Urinary bladder (tissue), 4 donors: ENCODE results near the gene COLGALT1. TPM values are rescaled to one million over a fixed set of nuclear protein-coding genes. Genes with fewer than 3 reads are reported as not detected.
"Not testable (repeated sequence)": the region's sequence is repeated elsewhere in the genome, so short reads cannot be mapped to it uniquely, and the experiment has no call there.

ENCODE experiments used
- DNase-seq: peaks from one replicate; pipeline ENCODE4 v3.0.0-alpha.2; 2015; ENCODE audit errors: extremely low spot score
- H3K27ac ChIP-seq: one replicate; pipeline ENCODE4 v1.5.1; 2013; ENCODE audit warnings: low read depth, mild to moderate bottlenecking, moderate library complexity
- H3K36me3 ChIP-seq: one replicate; pipeline ENCODE4 v1.6.1; 2013; ENCODE audit warnings: mild to moderate bottlenecking, moderate library complexity; ENCODE audit not compliant: insufficient read depth
- H3K4me1 ChIP-seq: one replicate; pipeline ENCODE4 v1.6.1; 2013; ENCODE audit warnings: mild to moderate bottlenecking, moderate library complexity; ENCODE audit not compliant: insufficient read depth
- H3K4me3 ChIP-seq: one replicate; pipeline ENCODE4 v1.5.1; 2013; ENCODE audit warnings: low read depth, low read length
- WGBS: extraction: QIAGEN DNeasy Blood & Tissue Kit; methylation state at CpG from one replicate; pipeline ENCODE4 v1.1.7; 2013; 5-methylcytosine and 5-hydroxymethylcytosine counted together
- polyA plus RNA-seq: library from polyadenylated mRNA; stranded (reverse); fragments of 200-250 nt; gene quantifications from one replicate; pipeline ENCODE4 v1.2.3, GENCODE V29; 2013
- total RNA-seq: library from RNA; depleted of rRNA; stranded (reverse); fragments of >200 nt; gene quantifications from one replicate; pipeline ENCODE4 v1.2.3, GENCODE V29; 2014
- donor health status: healthy with polysubstance abuse.
- donor health status: healthy.

The COLGALT1 gene
- total and polyA plus RNA-seq, 2 donors, result 31.7 to 68.6 TPM

GRCh38 chr19:17540174-17540573 lies 15.3 kb upstream of the COLGALT1 start:
- Histone ChIP-seq H3K36me3 (no peaks in the 10 kb centered on the region), H3K4me1 (no peaks in the 10 kb centered on the region), H3K27ac (no peak overlapping the region), H3K4me3 (no peak overlapping the region)
- DNase-seq, result no peak
- 67% methylated on average over 30 of the region's 30 CpGs for WGBS

GRCh38 chr19:17541184-17541759 lies 14.2 kb upstream of the COLGALT1 start:
- WGBS, result 85% methylated on average over 4 of the region's 4 CpGs
- DNase-seq, result no peak
- H3K27ac ChIP-seq, result no peak overlapping the region
- no peaks in the 10 kb centered on the region for H3K4me1 ChIP-seq
- no peaks in the 10 kb centered on the region for H3K36me3 ChIP-seq
- H3K4me3 ChIP-seq, result no peak overlapping the region

- no peak overlapping the region for H3K27ac ChIP-seq
Measured at GRCh38 chr19:17542042-17542441, 13.4 kb upstream of the COLGALT1 start.

GRCh38 chr19:17542793-17543582 lies 12.5 kb upstream of the COLGALT1 start:
- no peaks in the 10 kb centered on the region for H3K4me1 ChIP-seq
- WGBS, result 81% methylated on average over 14 of the region's 14 CpGs

More at GRCh38 chr19:17542042-17542441, 13.4 kb upstream of the COLGALT1 start:
- Histone ChIP-seq H3K4me1 (no peaks in the 10 kb centered on the region), H3K4me3 (no peak overlapping the region), H3K36me3 (no peaks in the 10 kb centered on the region)
- WGBS, result 72% methylated on average over 15 of the region's 15 CpGs
- no peak for DNase-seq

GRCh38 chr19:17543986-17544385 lies 11.5 kb upstream of the COLGALT1 start:
- no peak for DNase-seq
- H3K4me3 ChIP-seq, result no peak overlapping the region
- H3K4me1 ChIP-seq, result no peaks in the 10 kb centered on the region
- no peak overlapping the region for H3K27ac ChIP-seq
- WGBS, result 85% methylated on average over 4 of the region's 4 CpGs
- H3K36me3 ChIP-seq, result no peaks in the 10 kb centered on the region

More at GRCh38 chr19:17542793-17543582, 12.5 kb upstream of the COLGALT1 start:
- Histone ChIP-seq H3K36me3 (no peaks in the 10 kb centered on the region), H3K27ac (no peak overlapping the region), H3K4me3 (no peak overlapping the region)
- DNase-seq, result no peak

GRCh38 chr19:17544418-17544817 lies 11.0 kb upstream of the COLGALT1 start:
- WGBS, result 79% methylated on average over 4 of the region's 4 CpGs
- DNase-seq, result no peak
- Histone ChIP-seq H3K4me3 (no peak overlapping the region), H3K4me1 (no peaks in the 10 kb centered on the region), H3K36me3 (no peaks in the 10 kb centered on the region), H3K27ac (no peak overlapping the region)

GRCh38 chr19:17548145-17548544 lies 7.3 kb upstream of the COLGALT1 start:
- 83% methylated on average over 6 of the region's 6 CpGs for WGBS
- H3K4me1 ChIP-seq, result no peaks in the 10 kb centered on the region
- H3K36me3 ChIP-seq, result no peaks in the 10 kb centered on the region
- no peak for DNase-seq
- H3K4me3 ChIP-seq, result no peak overlapping the region
- H3K27ac ChIP-seq, result no peak overlapping the region

GRCh38 chr19:17549085-17549740 lies 6.2 kb upstream of the COLGALT1 start:
- H3K4me1 ChIP-seq, result no peaks in the 10 kb centered on the region
- 81% methylated on average over 5 of the region's 5 CpGs for WGBS

GRCh38 chr19:17550076-17550667 lies 5.3 kb upstream of the COLGALT1 start:
- Histone ChIP-seq H3K4me3 (no peak overlapping the region), H3K4me1 (no peaks in the 10 kb centered on the region), H3K36me3 (no peaks in the 10 kb centered on the region), H3K27ac (no peak overlapping the region)
- WGBS, result 93% methylated on average over 4 of the region's 4 CpGs
- DNase-seq, result no peak

More at GRCh38 chr19:17549085-17549740, 6.2 kb upstream of the COLGALT1 start:
- H3K27ac ChIP-seq, result no peak overlapping the region
- H3K4me3 ChIP-seq, result no peak overlapping the region
- no peaks in the 10 kb centered on the region for H3K36me3 ChIP-seq
- DNase-seq, result no peak

- not testable (repeated sequence) for H3K4me3 ChIP-seq, H3K4me1 ChIP-seq, H3K27ac ChIP-seq, DNase-seq, H3K36me3 ChIP-seq
- 95% methylated on average over 4 of the region's 4 CpGs for WGBS
Measured at GRCh38 chr19:17552735-17553134, 2.7 kb upstream of the COLGALT1 start.

GRCh38 chr19:17553256-17553655 lies 2.2 kb upstream of the COLGALT1 start:
- Histone ChIP-seq H3K4me3 (no peak overlapping the region), H3K27ac (no peak overlapping the region), H3K36me3 (no peaks in the 10 kb centered on the region), H3K4me1 (no peaks in the 10 kb centered on the region)
- no peak for DNase-seq
- WGBS, result 16% methylated on average over 7 of the region's 7 CpGs

GRCh38 chr19:17554968-17555479 lies 425 bp upstream of the COLGALT1 start:
- no peak for DNase-seq
- Histone ChIP-seq H3K4me1 (no peaks in the 10 kb centered on the region), H3K27ac (no peak overlapping the region), H3K36me3 (no peaks in the 10 kb centered on the region), H3K4me3 (peak overlapping the region; percentile 82)
- WGBS, result 13% methylated on average over 19 of the region's 19 CpGs

- no peak for DNase-seq
- Histone ChIP-seq H3K4me3 (peak overlapping the region; percentile 82), H3K36me3 (no peaks in the 10 kb centered on the region), H3K27ac (peak overlapping the region; percentile 57), H3K4me1 (no peaks in the 10 kb centered on the region)
- 7% methylated on average over 46 of the region's 46 CpGs for WGBS
Measured at GRCh38 chr19:17555929-17556813, 722 bp downstream of the COLGALT1 start.
